ENCODE measurements around the gene KIAA0232.

DNA sequence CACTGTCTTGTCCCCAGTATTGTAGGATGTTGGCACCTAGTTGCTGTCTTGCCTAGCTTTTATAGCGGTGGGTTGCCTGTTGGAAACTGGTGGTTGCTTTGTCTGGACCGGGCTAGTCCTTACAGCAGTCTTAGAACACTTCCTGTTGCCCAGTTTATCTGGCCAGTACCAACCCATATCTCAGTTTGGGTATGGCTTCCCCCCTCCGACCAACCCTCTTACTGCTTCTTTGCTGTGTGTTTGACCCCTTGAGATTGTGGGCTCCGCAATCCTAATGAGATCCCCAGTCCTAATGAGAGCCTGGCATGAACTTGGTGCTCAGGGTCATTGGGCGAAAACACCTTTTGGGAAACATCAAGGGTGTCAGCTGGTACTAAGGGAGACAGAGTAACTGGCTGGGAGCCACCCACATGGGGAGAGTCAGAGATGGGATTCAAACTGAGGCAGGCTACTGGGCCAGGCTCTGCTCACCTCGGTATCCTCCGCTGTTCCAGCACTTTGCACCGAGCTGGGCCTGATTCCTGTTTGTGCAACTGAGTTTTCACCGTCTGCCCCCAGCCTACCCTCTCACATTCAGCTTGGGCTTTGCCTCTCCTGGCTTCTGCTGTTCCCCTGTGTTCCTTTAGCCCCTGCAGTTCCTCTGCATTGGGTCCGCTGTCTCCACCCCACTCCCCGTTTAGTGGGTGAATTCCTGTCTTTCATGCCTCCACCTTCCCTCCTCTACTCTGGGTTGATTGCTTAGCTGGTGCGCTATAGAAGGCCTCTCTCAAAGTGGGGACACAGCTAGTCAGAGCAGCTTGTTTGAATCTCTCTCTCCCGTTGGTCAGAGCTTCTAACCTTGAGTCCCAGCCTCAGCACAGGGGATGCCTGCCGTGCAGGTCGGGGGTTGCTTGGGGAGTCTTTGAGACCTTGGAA, 128.7 kb downstream of the KIAA0232 start:
- TF ChIP-seq, protein P1, sequence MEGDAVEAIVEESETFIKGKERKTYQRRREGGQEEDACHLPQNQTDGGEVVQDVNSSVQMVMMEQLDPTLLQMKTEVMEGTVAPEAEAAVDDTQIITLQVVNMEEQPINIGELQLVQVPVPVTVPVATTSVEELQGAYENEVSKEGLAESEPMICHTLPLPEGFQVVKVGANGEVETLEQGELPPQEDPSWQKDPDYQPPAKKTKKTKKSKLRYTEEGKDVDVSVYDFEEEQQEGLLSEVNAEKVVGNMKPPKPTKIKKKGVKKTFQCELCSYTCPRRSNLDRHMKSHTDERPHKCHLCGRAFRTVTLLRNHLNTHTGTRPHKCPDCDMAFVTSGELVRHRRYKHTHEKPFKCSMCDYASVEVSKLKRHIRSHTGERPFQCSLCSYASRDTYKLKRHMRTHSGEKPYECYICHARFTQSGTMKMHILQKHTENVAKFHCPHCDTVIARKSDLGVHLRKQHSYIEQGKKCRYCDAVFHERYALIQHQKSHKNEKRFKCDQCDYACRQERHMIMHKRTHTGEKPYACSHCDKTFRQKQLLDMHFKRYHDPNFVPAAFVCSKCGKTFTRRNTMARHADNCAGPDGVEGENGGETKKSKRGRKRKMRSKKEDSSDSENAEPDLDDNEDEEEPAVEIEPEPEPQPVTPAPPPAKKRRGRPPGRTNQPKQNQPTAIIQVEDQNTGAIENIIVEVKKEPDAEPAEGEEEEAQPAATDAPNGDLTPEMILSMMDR (IDR thresholded peaks at IDR 0.05; ENCODE audit: borderline replicate concordance, extremely low read depth, low read length, poor library complexity, severe bottlenecking) = no peak
- no peak for TF ChIP-seq EZH2 (IDR thresholded peaks at IDR 0.05; ENCODE audit: borderline replicate concordance, low read depth, low read length, severe bottlenecking)
